Progenitor cell of endocrine pancreas (in vitro differentiated cells): ENCODE results near the gene CDH23. TPM values are rescaled to one million over a fixed set of nuclear protein-coding genes. Genes with fewer than 3 reads are reported as not detected.
"Not testable (repeated sequence)": the region's sequence is repeated elsewhere in the genome, so short reads cannot be mapped to it uniquely, and the experiment has no call there.

ENCODE experiments used
- DNase-seq: peaks from one replicate; pipeline ENCODE4 v3.0.0; 2021; ENCODE audit warnings: low spot score; ENCODE audit not compliant: unreplicated experiment
- H3K27ac Mint-ChIP-seq: 2 replicates; pipeline ENCODE4 v1.8.0; 2021; ENCODE audit warnings: mild to moderate bottlenecking, moderate library complexity, mixed read lengths
- H3K27me3 Mint-ChIP-seq: 2 replicates; pipeline ENCODE4 v1.8.0; 2021; ENCODE audit warnings: mixed read lengths
- H3K36me3 Mint-ChIP-seq: 2 replicates; pipeline ENCODE4 v1.8.0; 2022; ENCODE audit warnings: mixed read lengths; ENCODE audit not compliant: insufficient read depth
- H3K4me1 Mint-ChIP-seq: 2 replicates; pipeline ENCODE4 v1.8.0; 2021; ENCODE audit warnings: low read depth, mixed read lengths
- H3K4me3 Mint-ChIP-seq: 2 replicates; pipeline ENCODE4 v1.8.0; 2021; ENCODE audit warnings: low read depth, mild to moderate bottlenecking, moderate library complexity, mixed read lengths
- H3K9me3 Mint-ChIP-seq: 2 replicates; pipeline ENCODE4 v1.8.0; 2021; ENCODE audit warnings: low read depth, mixed read lengths
- CTCF ChIP-seq: fragments of 200-600 bp; sonication (generic); IDR thresholded peaks from one replicate; pipeline ENCODE4 v1.5.0; 2021; ENCODE audit warnings: antibody characterized with exemption, mild to moderate bottlenecking; ENCODE audit not compliant: unreplicated experiment
- total RNA-seq: library from RNA; stranded (reverse); gene quantifications from 2 replicates; pipeline ENCODE4 v1.2.1, GENCODE V29; 2021

The CDH23 gene
- total RNA-seq, 1 donor from 2014 or later = 0.43 TPM

- DNase-seq = no peak
- H3K9me3 Mint-ChIP-seq = no peaks in the 10 kb centered on the region
- TF ChIP-seq CTCF = no peak
- H3K4me3 Mint-ChIP-seq = no peak overlapping the region
- H3K27me3 Mint-ChIP-seq = peaks cover 10% of the 10 kb centered on the region
- no peak overlapping the region for H3K27ac Mint-ChIP-seq
- peaks cover 3% of the 10 kb centered on the region for H3K4me1 Mint-ChIP-seq
- no peaks in the 10 kb centered on the region for H3K36me3 Mint-ChIP-seq
Observed at GRCh38 chr10:71596759-71597158, 200.0 kb downstream of the CDH23 start.

- H3K27me3 Mint-ChIP-seq = peaks cover 8% of the 10 kb centered on the region
- no peak overlapping the region for H3K27ac Mint-ChIP-seq
- H3K36me3 Mint-ChIP-seq = no peaks in the 10 kb centered on the region
- H3K4me3 Mint-ChIP-seq = no peak overlapping the region
- H3K4me1 Mint-ChIP-seq = peaks cover 3% of the 10 kb centered on the region
- no peak for TF ChIP-seq CTCF
- no peak for DNase-seq
- H3K9me3 Mint-ChIP-seq = no peaks in the 10 kb centered on the region
Observed at GRCh38 chr10:71597821-71598498, 201.2 kb downstream of the CDH23 start.

- Mint-ChIP-seq H3K9me3 (no peaks in the 10 kb centered on the region), H3K27me3 (peaks cover 11% of the 10 kb centered on the region), H3K4me1 (peaks cover 3% of the 10 kb centered on the region), H3K27ac (no peak overlapping the region), H3K36me3 (no peaks in the 10 kb centered on the region), H3K4me3 (no peak overlapping the region)
- no peak for TF ChIP-seq CTCF
- DNase-seq = no peak
Observed at GRCh38 chr10:71598621-71599055, 201.9 kb downstream of the CDH23 start.

- TF ChIP-seq CTCF = no peak
- Mint-ChIP-seq H3K27me3 (peaks cover 11% of the 10 kb centered on the region), H3K4me1 (peaks cover 3% of the 10 kb centered on the region), H3K9me3 (no peaks in the 10 kb centered on the region), H3K4me3 (no peak overlapping the region), H3K27ac (no peak overlapping the region), H3K36me3 (no peaks in the 10 kb centered on the region)
- DNase-seq = no peak
Observed at GRCh38 chr10:71599518-71599917, 202.8 kb downstream of the CDH23 start.

- not testable (repeated sequence) for DNase-seq, H3K4me1 Mint-ChIP-seq, H3K36me3 Mint-ChIP-seq
Observed at GRCh38 chr10:71600242-71600641, 203.5 kb downstream of the CDH23 start.

GRCh38 chr10:71600849-71601248, 204.1 kb downstream of the CDH23 start:
- Mint-ChIP-seq H3K9me3 (no peaks in the 10 kb centered on the region), H3K4me1 (peaks cover 3% of the 10 kb centered on the region), H3K27me3 (peaks cover 11% of the 10 kb centered on the region), H3K36me3 (no peaks in the 10 kb centered on the region), H3K27ac (no peak overlapping the region), H3K4me3 (no peak overlapping the region)
- no peak for TF ChIP-seq CTCF
- no peak for DNase-seq

More at GRCh38 chr10:71600242-71600641, 203.5 kb downstream of the CDH23 start:
- not testable (repeated sequence) for H3K9me3 Mint-ChIP-seq, H3K27ac Mint-ChIP-seq, H3K4me3 Mint-ChIP-seq
- H3K27me3 Mint-ChIP-seq = peaks cover 11% of the 10 kb centered on the region
